ENCODE results near the gene HCN3.
"Not testable (repeated sequence)": the region's sequence is repeated elsewhere in the genome, so short reads cannot be mapped to it uniquely, and the experiment has no call there.

The HCN3 gene

GRCh38 chr1:155284476-155284875, 7.2 kb downstream of the HCN3 start:
- no peak for DNase-seq (ENCODE audit: low spot score)

- no peak for DNase-seq (ENCODE audit: low spot score)
Observed at GRCh38 chr1:155285063-155285462, 7.8 kb downstream of the HCN3 start.

- DNase-seq (ENCODE audit: low spot score): no peak
Observed at GRCh38 chr1:155285631-155286044, 8.4 kb downstream of the HCN3 start.

GRCh38 chr1:155286544-155286943, 9.3 kb downstream of the HCN3 start:
- no peak for DNase-seq (ENCODE audit: low spot score)

GRCh38 chr1:155287987-155288543, 10.8 kb downstream of the HCN3 start:
- no peak for DNase-seq (ENCODE audit: low spot score)

- DNase-seq (ENCODE audit: low spot score): not testable (repeated sequence)
Observed at GRCh38 chr1:155291006-155291405, 13.7 kb downstream of the HCN3 start.

- no peak for DNase-seq (ENCODE audit: low spot score)
Observed at GRCh38 chr1:155293086-155293749, 16.0 kb downstream of the HCN3 start.

GRCh38 chr1:155294520-155295182, 17.4 kb downstream of the HCN3 start:
- DNase-seq (ENCODE audit: low spot score): no peak

- DNase-seq (ENCODE audit: low spot score): no peak
Observed at GRCh38 chr1:155295183-155295941, 18.1 kb downstream of the HCN3 start.

GRCh38 chr1:155295942-155296267, 18.6 kb downstream of the HCN3 start:
- no peak for DNase-seq (ENCODE audit: low spot score)

GRCh38 chr1:155296661-155297060, 19.4 kb downstream of the HCN3 start:
- DNase-seq (ENCODE audit: low spot score): no peak

- DNase-seq (ENCODE audit: low spot score): no peak
Observed at GRCh38 chr1:155297384-155297783, 20.1 kb downstream of the HCN3 start.

GRCh38 chr1:155300024-155300423, 22.8 kb downstream of the HCN3 start:
- no peak for DNase-seq (ENCODE audit: low spot score)

GRCh38 chr1:155300553-155301329, 23.5 kb downstream of the HCN3 start:
- DNase-seq (ENCODE audit: low spot score): no peak

GRCh38 chr1:155301342-155301841, 24.1 kb downstream of the HCN3 start, which contains the start of gene PKLR:
TSS of gene PKLR (minus strand) at chr1:155301438. CDS start at chr1:155301395, 43 bp downstream.
- DNase-seq (ENCODE audit: low spot score): no peak

GRCh38 chr1:155304558-155305063, 27.3 kb downstream of the HCN3 start:
- DNase-seq (ENCODE audit: low spot score): no peak

GRCh38 chr1:155305881-155306391, 28.7 kb downstream of the HCN3 start:
- no peak for DNase-seq (ENCODE audit: low spot score)

GRCh38 chr1:155307247-155307740, 30.0 kb downstream of the HCN3 start:
- DNase-seq (ENCODE audit: low spot score): no peak

GRCh38 chr1:155308493-155309422, 31.5 kb downstream of the HCN3 start, which contains the start of gene FDPS:
TSS of gene FDPS (plus strand) at chr1:155308866. CDS start at chr1:155309790, 924 bp downstream.
- peak; percentile 97 for DNase-seq (ENCODE audit: low spot score)
